SK-N-MC (cell line): Measurements from ENCODE around the gene TCOF1.

Experiments
- FOXP2 ChIP-seq: optimal IDR thresholded peaks from 2 replicates; pipeline ENCODE3; 2011; ENCODE audit warnings: mild to moderate bottlenecking, moderate library complexity; ENCODE audit not compliant: insufficient read depth; ENCODE audit errors: extremely low read length, control extremely low read depth
- POLR2AphosphoS5 ChIP-seq: IDR thresholded peaks from 2 replicates; pipeline ENCODE4 v1.6.1; 2012; ENCODE audit warnings: mild to moderate bottlenecking, low read depth, low read length, borderline replicate concordance

DNA sequence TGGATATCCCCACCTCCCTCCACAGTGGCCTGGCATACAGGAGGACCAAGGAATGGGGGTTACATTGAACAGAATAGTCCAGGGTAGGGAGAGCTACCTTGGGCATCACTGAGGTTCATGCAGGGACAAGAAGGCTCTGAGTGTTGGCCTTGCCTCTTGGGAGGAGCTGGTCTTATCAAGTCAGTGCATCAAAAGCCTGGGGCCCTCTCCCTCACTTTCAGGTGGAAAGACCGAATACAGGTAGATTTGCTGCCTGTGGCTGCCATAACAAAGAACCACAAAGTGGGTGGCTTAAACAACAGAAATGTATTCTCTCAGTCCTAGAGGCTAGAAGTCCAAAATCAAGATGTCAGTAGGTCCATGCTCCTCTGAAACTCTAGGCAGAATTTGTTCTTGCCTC lies 36.3 kb upstream of the TCOF1 start:
- TF ChIP-seq FOXP2 (no peak), POLR2AphosphoS5 (no peak)
